ENCODE measurements around the gene DDIT4.
A peak's percentile ranks its signal among the peaks of the same experiment; 100 is the strongest.
"Not testable (repeated sequence)": the region's sequence is repeated elsewhere in the genome, so short reads cannot be mapped to it uniquely, and the experiment has no call there.

The DDIT4 gene, protein sequence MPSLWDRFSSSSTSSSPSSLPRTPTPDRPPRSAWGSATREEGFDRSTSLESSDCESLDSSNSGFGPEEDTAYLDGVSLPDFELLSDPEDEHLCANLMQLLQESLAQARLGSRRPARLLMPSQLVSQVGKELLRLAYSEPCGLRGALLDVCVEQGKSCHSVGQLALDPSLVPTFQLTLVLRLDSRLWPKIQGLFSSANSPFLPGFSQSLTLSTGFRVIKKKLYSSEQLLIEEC

DNA sequence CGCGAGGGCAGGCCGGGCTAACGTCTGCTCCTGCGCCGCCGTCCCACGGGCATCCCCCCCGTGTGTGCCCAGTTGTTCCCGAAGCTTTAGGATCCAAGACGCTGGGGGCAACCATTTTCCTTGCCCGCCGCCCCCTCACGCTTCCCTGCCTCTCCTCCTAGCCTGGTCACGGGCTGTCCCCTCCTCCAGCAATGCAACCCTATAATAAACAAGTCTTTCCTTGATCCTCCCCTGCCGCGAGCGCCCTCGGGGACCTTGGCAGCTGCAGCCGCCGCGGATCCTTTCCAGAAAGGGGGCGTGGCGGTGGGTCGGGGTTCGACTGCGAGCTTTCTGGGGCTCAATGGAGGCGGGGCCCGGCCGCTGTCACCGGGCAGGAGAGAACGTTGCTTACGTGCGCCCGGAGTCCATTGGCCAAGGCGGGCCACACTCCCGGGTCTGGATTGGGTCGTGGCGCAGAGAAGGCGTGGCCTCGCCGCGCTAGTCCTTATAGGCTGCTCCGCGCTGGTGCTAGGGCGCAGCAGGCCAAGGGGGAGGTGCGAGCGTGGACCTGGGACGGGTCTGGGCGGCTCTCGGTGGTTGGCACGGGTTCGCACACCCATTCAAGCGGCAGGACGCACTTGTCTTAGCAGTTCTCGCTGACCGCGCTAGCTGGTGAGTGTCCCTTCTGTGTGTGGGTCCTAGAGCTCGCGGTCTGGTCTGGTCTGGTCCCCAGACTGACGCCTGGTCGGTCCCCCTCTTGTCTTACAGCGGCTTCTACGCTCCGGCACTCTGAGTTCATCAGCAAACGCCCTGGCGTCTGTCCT, at the start of gene DDIT4:
Gene DDIT4, plus strand, starts transcription at position 515 of the 803 bp plus-strand sequence. CDS start 293 bp downstream, outside the sequence.
- peak; percentile 99 for DNase-seq (ENCODE audit: low spot score)

DNA sequence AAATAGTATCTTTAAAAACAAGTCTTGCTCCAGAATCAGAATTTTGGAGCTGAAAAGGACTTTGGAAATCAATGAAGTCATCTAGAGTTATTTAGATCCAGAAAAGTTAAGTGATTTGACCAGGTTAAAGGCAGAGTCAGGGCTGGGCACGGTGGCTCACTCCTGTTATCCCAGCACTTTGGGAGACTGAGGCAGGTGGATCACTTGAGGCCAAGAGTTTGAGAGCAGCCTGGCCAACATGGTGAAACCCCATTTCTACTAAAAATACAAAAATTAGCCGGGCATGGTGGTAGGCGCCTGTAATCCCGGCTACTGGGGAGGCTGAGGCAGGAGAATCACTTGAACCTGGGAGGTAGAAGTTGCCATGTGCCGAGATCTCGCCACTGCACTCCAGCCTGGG, 49.5 kb upstream of the DDIT4 start:
- not testable (repeated sequence) for DNase-seq (ENCODE audit: low spot score)

DNA sequence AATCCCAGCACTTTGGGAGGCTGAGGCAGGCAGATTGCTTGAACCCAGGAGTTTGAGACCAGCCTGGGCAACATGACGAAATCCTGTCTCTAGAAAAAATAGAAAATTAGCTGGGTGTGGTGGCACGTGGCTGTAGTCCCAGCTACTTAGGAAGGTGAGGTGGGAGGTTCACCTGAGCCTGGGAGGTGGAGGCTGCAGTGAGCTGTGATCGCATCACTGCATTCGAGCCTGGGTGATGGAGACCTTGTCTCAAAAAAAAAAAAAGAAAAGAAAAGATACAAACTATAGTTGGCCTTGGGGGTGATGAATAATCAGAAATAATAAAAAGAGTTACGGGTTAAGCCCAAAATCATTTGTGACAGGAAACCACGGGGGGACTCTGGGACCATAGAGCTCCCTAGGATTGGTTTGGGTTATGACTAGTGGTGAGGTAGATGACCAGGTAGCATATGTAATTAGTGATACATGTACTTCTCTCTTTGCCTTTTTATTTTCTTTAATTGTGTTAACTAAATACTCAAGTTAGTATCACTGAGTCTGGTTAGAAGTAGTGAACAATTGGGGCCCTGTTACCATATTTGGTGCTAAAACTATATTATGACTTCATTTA, 47.2 kb upstream of the DDIT4 start:
- no peak for DNase-seq (ENCODE audit: low spot score)

DNA sequence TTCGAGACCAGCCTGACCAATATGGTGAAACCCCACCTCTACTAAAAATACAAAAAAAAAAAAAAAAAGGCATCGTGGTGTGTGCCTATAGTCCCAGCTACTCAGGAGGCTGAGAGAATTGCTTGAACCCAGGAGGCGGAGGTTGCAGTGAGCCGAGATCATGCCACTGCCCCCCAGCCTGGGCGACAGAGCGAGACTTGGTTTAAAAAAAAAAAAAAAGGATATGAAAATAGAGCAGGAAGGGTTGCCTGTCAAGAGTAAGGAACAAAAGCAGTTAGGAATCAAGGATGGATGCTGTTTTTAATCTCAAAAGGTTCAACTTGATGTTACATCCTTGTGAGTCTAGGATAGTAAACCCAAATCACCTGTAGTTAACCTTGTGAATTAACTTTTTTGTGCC, 45.9 kb upstream of the DDIT4 start:
- DNase-seq (ENCODE audit: low spot score) = no peak

DNA sequence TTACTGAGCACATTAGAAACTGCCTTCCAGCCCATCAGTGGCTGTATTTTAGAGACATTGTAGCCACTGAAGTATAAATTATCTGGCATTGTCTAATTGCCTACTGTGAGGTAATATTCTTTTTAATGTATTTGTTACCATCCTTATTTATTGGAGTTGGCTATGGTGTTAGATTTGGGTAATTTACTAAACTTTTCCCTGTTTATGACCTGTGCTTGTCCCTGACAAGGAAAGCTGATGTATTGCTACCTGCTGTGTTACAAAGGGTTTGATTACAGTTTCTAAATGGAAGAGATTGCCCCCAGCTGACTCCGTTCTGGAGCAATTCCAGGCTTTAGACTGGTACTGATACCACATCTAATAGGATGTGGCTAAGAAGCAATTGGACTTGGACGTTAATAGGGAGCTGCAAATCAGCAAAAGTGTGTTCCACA, 45.4 kb upstream of the DDIT4 start:
- DNase-seq (ENCODE audit: low spot score) = no peak

DNA sequence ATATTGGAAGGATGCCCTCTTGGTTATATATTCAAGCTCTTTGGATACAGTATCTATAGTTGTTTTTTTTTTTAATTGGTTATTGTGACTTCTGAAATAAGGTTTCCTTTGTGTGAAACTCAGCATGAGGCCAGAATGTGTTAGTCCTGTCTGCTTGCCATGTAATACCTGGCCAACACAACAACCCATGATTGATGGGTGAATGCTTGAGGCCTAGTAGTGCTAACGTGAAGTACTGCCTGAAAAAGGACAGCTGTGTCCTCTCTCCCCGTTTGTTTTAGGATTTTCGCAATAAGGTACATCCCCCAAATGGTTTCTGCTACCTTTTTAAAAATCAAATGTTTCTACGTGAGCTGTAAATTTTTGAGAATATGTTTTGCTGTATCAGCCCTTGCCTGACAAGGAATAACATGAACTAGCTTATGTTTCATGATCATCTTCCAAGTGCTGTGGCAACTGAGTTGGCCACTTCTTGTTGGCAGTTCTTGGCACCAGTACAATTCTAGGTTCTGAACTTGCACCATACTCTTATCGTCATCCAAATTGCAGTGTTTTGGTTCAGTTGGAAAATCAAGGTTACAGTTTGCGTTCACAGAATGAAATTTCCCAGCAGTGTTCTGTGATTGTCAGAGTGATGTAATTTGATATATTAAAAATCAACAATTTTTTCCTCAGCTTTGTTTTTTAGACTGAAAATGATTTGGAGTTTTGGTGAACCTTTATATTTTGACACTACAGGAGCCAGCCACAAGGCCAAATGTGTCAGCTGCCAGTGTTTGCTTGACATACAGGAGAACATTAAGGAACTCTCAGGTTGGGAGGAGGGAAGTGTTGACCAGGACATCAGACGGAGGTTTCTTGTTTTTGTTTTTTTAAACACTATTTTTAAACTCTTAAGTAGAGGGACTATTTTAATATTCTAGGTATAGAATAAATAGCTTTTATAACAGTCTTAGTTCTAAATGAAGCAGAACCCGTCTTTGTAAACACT, 44.2 kb upstream of the DDIT4 start:
- DNase-seq (ENCODE audit: low spot score) = no peak

DNA sequence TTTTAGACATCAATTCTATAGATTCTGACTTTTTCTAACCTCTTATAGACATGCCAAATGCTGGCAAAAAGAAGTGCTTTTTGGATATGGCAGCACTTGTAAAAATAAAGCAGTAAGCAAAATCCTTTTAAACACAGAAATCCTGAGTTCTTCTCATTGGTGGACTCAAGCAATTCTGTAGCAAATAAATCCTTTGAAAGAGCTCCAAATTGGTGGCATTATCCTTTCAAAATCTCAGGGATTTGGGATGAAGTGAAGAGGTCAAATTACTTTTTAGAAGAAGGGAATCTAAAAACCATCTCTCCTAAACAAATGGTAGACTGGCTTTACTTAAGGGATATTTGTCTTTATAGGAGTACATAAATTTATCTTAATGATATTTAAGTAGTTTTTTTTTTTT, 40.1 kb upstream of the DDIT4 start:
- no peak for DNase-seq (ENCODE audit: low spot score)

DNA sequence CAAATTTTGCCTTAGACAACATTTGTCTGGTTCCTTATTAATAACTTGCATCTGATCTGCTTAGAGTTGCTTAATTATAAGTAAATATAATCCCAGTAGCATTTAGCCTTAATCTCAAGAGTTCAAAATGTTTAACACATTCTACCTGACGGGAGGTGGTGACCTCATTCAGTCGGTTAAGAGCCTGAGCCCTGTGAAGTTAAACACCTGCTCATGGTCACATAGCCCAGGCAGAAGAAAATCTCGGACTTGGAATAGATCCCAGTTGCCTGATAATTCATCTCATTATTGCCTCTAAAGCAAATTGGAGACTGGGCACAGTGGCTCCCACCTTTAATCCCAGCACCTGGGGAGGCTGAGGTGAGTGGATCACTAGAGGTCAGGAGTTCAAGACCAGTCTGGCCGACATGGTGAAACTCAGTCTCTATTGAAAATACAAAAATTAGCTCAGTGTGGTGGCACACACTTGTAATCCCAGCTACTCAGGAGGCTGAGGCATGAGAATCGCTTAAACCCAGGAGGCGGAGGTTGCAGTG, 39.1 kb upstream of the DDIT4 start:
- DNase-seq (ENCODE audit: low spot score) = no peak

DNA sequence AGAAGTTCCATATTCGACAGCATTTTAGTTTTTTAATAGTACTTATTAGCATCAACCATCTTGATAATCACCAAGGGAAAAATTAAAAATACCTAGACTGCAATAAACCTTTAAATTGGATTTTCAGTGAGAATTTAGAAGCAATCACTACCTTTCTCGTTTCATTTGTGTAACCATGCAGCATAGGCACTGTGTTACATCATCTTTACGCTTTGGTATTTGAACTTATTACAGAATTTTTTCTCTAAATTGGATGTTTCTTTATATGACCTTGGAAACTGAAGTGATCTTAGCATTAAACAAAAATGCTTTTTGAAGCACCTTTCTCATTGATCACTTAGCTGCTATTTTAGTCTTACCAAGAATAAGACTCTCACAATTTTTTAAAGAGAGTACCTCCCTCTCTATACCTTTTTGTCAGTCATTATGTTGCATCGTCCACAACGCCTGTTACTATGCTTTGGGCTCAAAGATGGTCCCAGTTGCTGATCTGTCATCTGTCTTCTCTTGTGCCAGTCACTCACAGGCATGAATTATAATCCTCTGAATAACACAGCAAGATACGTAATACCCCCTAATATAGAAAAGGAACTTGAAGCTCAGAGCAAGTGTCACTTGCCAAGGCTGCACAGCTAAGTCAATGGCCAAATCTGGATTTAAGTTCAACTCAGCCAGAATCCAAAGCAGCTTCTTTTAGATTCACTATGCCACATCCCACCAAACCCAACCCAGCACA, 38.0 kb upstream of the DDIT4 start:
- no peak for DNase-seq (ENCODE audit: low spot score)

DNA sequence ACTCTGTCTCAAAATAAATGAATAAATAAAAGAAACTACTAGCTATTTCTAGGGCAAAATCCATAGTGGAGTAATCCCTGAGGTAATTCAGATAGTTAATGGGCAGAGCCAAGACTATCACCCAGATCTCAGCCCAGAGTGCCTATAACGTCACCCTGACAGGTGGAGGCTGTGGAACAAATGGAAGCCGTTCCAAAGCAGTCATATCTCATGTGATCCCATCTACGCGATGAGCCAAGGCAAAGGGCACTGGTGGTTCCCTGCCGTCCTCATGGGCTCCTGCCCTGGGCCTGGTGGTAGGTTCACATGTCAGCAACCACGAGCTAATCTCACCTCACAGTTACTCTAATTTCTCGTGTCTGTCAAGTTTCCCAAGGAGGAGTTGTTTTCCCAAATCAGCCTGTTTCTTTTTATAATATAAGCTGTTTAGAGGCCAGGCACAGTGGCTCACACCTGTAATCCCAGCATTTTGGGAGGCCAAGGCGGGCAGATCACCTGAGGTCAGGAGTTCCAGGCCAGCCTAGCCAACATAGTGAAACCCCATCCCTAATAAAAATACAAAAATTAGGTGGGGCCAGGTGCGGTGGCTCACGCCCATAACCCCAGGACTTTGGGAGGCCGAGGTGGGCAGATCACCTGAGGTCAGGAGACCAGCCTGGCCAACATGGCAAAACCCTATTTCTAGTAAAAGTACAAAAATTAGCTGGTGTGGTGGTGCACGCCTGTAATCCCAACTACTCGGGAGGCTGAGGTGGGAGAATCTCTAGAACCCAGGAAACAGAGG, 35.1 kb upstream of the DDIT4 start:
- no peak for DNase-seq (ENCODE audit: low spot score)

DNA sequence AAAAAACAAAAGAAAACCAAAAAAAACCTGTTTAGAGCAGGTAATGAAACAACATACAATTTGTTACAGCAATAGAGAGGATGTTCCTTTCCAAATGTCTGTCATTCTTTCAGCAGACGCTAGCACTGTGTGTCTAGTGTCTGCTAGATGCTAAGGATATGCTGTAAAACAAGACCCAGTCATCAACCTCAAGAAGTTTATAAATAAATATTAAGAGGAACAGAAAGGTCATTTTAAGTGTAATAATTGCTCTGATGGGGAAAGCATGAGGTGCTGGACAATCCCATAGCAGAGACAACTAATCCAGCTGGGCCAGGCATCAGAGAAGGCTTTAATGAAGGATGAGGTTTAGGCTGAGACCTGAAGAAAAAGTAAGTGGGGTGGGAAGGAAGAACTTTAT, 34.3 kb upstream of the DDIT4 start:
- no peak for DNase-seq (ENCODE audit: low spot score)

DNA sequence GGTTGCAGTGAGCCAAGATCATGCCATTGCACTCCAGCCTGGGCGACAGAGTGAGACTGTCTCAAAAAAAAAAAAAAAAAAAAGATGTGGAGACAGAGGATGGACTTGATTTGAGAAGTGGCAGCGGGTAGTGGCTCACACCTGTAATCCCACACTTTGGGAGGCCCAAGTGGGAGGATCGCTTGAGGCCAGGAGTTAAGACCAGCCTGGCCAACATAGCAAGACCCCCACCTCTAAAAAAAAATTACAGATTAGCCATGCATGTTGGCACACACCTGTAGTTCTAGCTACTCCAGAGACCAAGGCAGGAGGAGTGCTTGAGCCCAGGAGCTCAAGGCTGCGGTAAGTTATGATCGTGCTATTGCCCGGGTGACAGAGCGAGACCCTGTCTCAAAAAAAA, 33.4 kb upstream of the DDIT4 start:
- no peak for DNase-seq (ENCODE audit: low spot score)

DNA sequence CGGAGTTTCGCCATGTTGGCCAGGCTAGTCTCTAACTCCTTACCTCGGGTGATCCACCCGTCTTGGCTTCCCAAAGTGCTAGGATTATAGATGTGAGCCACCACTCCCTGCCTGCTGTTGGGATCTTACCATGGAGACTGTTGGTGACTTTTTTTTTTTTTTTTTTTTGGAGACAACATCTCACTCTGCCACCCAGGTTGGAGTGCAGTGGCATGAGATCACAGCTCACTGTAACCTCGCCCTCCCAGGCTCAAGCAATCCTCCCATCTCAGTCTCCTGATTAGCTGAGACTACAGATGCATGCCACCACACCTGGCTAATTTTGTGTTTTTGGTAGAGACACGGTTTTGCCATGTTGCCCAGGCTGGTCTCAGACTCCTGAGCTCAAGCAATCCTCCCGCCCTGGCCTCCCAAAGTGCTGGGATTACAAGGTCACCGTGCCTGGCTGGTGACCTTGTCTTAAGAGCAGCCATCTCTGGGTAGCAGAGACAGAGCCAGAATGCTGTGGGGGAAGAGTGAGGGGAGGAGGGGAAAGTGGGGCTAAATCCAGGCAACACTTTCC, 32.0 kb upstream of the DDIT4 start:
- DNase-seq (ENCODE audit: low spot score) = no peak

DNA sequence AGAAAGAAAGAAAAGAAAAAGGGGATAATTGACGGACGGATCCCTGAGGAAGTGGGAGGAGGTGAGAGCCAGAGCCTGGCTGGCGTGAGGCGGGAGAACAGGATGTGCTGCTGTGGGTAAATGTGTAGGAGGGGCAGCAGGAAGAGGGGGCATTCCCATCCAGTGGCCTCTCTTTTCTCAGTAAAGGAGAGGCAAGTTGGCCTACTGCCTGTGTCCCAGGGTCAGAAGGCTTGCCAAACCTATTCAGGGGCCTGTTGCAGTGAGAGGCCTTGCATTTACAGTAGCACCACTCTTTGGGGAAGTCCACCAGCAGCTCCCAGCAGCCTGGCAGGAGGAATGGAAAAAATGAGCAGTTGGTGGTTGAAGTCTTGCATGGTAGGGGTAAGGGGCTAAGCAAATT, 31.0 kb upstream of the DDIT4 start:
- no peak for DNase-seq (ENCODE audit: low spot score)

DNA sequence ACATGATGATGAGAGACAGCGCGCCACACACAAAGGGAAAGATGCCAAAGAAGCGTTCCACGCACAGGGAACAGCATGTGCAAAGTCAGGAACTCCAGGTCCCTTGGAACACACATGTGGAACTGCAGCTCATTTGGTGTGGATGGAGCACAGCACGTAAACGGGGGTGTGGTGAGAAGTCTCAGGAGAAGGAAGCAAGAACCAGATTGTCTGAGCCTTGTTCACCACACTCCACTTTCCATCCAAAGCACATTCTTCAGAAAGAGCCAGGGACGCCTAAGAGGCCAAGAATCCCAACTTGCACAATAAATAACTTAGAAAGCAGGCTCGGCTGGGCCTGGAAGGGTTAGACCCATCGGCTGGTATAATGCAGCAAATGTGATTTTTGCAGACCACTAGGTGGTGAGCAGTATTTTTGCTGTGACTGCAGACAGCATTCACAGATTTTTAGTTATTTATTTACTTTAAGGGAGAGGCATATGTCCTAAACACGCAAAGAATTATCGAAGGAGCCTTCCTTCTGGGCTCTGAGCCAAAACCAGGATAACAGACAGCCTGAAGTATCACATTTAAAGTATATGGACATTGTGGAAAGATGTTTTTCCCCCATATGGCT, 29.8 kb upstream of the DDIT4 start:
- no peak for DNase-seq (ENCODE audit: low spot score)

DNA sequence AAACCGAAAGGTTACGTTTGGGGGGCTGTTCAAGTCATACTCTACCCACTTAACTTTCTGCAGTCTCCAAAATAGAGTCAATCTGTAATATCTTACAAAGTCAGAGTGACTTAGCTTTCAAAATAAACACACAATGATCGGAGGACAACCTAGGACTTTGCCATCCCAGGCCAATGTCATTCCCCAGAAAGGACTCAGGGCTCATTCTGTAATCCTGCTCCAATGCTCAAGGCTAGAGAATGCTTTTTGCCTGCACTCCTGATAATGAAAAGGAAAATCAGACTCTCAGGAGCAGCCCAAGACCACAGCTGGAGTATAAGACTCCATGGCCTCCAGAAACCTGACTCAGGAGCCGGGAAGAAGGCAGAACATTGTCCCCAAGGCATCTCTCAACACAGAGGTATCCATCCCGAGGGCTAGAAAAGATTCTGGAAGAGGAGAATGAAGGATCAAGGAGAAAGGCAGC, 29.1 kb upstream of the DDIT4 start:
- DNase-seq (ENCODE audit: low spot score) = no peak

DNA sequence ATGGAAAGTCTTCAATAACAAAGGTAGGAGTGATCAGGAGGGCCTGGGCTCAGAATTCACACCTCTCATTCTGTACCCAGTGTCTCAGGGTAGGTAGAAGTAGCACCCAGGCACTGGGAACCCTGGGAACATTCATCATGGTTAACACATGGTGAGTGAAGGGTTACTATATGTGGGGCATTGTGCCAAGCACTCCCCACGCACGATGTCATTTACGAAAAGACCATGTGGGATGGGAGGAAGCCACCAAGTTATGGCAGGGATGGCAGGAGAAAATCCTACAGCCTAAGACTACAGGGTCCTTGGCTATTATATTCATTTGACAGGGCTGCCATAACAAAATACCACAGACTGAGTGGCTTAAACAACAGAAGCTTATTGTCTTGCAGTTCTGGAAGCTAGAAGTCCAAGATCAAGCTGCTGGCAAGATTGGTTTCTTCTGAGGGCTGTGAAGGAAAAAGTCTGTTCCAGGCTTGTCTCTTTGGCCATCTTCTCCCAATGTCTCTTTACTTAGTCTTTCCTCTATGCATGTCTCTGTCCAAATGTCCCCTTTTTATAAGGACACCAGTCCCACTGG, 27.7 kb upstream of the DDIT4 start:
- DNase-seq (ENCODE audit: low spot score) = no peak

DNA sequence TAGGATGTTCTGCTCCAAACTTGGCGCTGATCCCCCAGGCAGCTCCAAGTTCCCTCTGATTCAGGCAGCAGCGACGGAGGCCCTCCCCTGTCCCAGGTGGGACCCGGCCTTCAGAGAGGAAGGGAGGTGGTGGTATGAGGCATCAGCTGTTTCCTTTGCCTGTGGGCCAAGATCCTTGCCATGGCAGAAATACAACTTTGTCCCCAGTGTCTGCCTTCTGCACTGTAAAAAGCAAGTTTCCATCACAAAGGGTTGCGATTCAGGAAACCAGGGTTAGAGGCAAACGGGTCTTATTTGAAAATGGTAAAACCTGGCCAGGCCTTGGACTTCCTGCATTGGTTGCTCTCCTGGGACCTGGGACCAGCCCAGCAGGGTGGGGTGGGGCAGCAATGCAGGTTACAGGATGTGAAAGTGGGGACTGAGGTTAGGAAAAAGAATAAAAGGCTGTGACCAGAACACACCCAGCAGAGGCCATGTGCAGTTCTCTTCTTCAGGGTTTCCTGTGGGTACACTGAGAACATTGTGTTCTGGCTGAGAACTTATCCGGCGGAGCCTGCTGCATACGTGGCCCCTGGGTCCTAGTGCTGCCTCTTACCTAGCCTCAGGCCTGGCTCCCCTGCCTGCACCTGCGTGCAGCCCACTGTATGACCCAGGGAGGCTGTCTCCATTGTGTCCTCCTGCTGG, 25.1 kb upstream of the DDIT4 start:
- no peak for DNase-seq (ENCODE audit: low spot score)
